Stimulated activated effector memory CD8-positive, alpha-beta T cell treated with anti-CD3 and anti-CD28 coated beads, Interleukin-12 subunit alpha, Interleukin-12 subunit beta, amount 100 ng/mL, for 72 hours (primary cell): ENCODE results near the gene STX7.
"Not testable (repeated sequence)": the region's sequence is repeated elsewhere in the genome, so short reads cannot be mapped to it uniquely, and the experiment has no call there.

Experiments
- ATAC-seq: fragments of 150-1000 bp; cut with Tn5 transposase; 2 replicates; pipeline ENCODE4 v1.10.0; 2021
- DNase-seq, 2 donors: peaks; one replicate each; pipeline ENCODE4 v3.0.0; 2021 to 2022; ENCODE audit warnings: low spot score in 2 of 2
- H3K27ac Mint-ChIP-seq: one replicate; pipeline ENCODE4 v1.8.0; 2022; ENCODE audit warnings: mild to moderate bottlenecking, mixed read lengths
- H3K36me3 Mint-ChIP-seq: one replicate; pipeline ENCODE4 v1.8.0; 2022; ENCODE audit warnings: mild to moderate bottlenecking, mixed read lengths
- H3K4me1 Mint-ChIP-seq: one replicate; pipeline ENCODE4 v1.8.0; 2022; ENCODE audit warnings: mixed read lengths
- H3K4me3 Mint-ChIP-seq: one replicate; pipeline ENCODE4 v1.8.0; 2022; ENCODE audit warnings: mild to moderate bottlenecking, mixed read lengths
- H3K9me3 Mint-ChIP-seq: one replicate; pipeline ENCODE4 v1.8.0; 2022; ENCODE audit warnings: mixed read lengths

Gene STX7

GRCh38 chr6:132512638-132513632 is at the start of gene STX7:
STX7 (minus strand) TSS chr6:132513116; CDS start chr6:132503530, 9,586 bp downstream.
- ATAC-seq (peak; percentile 97), DNase-seq (peak; percentile 80 to 93)
- Mint-ChIP-seq H3K36me3 (peaks cover 6% of the 10 kb centered on the region), H3K9me3 (no peaks in the 10 kb centered on the region), H3K27ac (peak within 1 kb of the TSS; percentile 74), H3K4me3 (peak within 1 kb of the TSS; percentile 84), H3K4me1 (peaks cover 31% of the 10 kb centered on the region)

- not testable (repeated sequence) for H3K4me3 Mint-ChIP-seq, H3K9me3 Mint-ChIP-seq, H3K4me1 Mint-ChIP-seq, H3K27ac Mint-ChIP-seq, H3K36me3 Mint-ChIP-seq, ATAC-seq, DNase-seq
Measured at GRCh38 chr6:132560087-132560486, 47.2 kb upstream of the STX7 start.

- no peak within 1 kb of the TSS for H3K27ac Mint-ChIP-seq
- H3K4me3 Mint-ChIP-seq: no peak within 1 kb of the TSS
- DNase-seq (no peak), ATAC-seq (no peak)
- no peaks in the 10 kb centered on the region for H3K36me3 Mint-ChIP-seq
- no peaks in the 10 kb centered on the region for H3K4me1 Mint-ChIP-seq
- H3K9me3 Mint-ChIP-seq: no peaks in the 10 kb centered on the region
Measured at GRCh38 chr6:132552372-132552771, 39.5 kb upstream of the STX7 start, which contains the start of gene TAAR8. TAAR8 (plus strand) TSS chr6:132552672; CDS start chr6:132552693, 21 bp downstream.

- no peaks in the 10 kb centered on the region for H3K36me3 Mint-ChIP-seq
- no peaks in the 10 kb centered on the region for H3K9me3 Mint-ChIP-seq
- H3K4me1 Mint-ChIP-seq: no peaks in the 10 kb centered on the region
- no peak overlapping the region for H3K27ac Mint-ChIP-seq
- ATAC-seq (peak; percentile 28), DNase-seq (no peak)
- H3K4me3 Mint-ChIP-seq: no peak overlapping the region
Measured at GRCh38 chr6:132551214-132551613, 38.3 kb upstream of the STX7 start.

- Mint-ChIP-seq H3K4me3 (no peak overlapping the region), H3K36me3 (no peaks in the 10 kb centered on the region), H3K27ac (no peak overlapping the region), H3K4me1 (no peaks in the 10 kb centered on the region), H3K9me3 (no peaks in the 10 kb centered on the region)
- ATAC-seq (no peak), DNase-seq (no peak)
Measured at GRCh38 chr6:132548746-132549463, 36.0 kb upstream of the STX7 start.

- Mint-ChIP-seq H3K27ac (no peak overlapping the region), H3K4me1 (no peaks in the 10 kb centered on the region), H3K9me3 (no peaks in the 10 kb centered on the region), H3K4me3 (no peak overlapping the region), H3K36me3 (no peaks in the 10 kb centered on the region)
- DNase-seq (no peak), ATAC-seq (no peak)
Measured at GRCh38 chr6:132544826-132545225, 31.9 kb upstream of the STX7 start.

GRCh38 chr6:132537977-132538376 is 25.1 kb upstream of the STX7 start, which contains the start of gene TAAR9:
TAAR9 (plus strand) TSS chr6:132538277; CDS start chr6:132538290, 13 bp downstream.
- H3K27ac Mint-ChIP-seq: no peak within 1 kb of the TSS

GRCh38 chr6:132537145-132537544 is 24.2 kb upstream of the STX7 start:
- DNase-seq (no peak), ATAC-seq (no peak)
- Mint-ChIP-seq H3K9me3 (peaks cover 3% of the 10 kb centered on the region), H3K4me1 (no peaks in the 10 kb centered on the region), H3K27ac (no peak overlapping the region), H3K36me3 (no peaks in the 10 kb centered on the region), H3K4me3 (no peak overlapping the region)

More at GRCh38 chr6:132537977-132538376, 25.1 kb upstream of the STX7 start, which contains the start of gene TAAR9:
- peaks cover 3% of the 10 kb centered on the region for H3K9me3 Mint-ChIP-seq
- ATAC-seq: no peak
- no peaks in the 10 kb centered on the region for H3K36me3 Mint-ChIP-seq
- no peak within 1 kb of the TSS for H3K4me3 Mint-ChIP-seq
- H3K4me1 Mint-ChIP-seq: no peaks in the 10 kb centered on the region
- no peak for DNase-seq

GRCh38 chr6:132534546-132534945 is 21.6 kb upstream of the STX7 start:
- H3K27ac Mint-ChIP-seq, H3K4me3 Mint-ChIP-seq, ATAC-seq, DNase-seq, H3K36me3 Mint-ChIP-seq, H3K9me3 Mint-ChIP-seq, H3K4me1 Mint-ChIP-seq: not testable (repeated sequence)

GRCh38 chr6:132530293-132530974 is 17.5 kb upstream of the STX7 start:
- peaks cover 3% of the 10 kb centered on the region for H3K9me3 Mint-ChIP-seq
- DNase-seq (peak; percentile 49 to 74), ATAC-seq (peak; percentile 70)
- H3K27ac Mint-ChIP-seq: no peak overlapping the region
- H3K4me1 Mint-ChIP-seq: no peaks in the 10 kb centered on the region
- no peak overlapping the region for H3K4me3 Mint-ChIP-seq
- H3K36me3 Mint-ChIP-seq: no peaks in the 10 kb centered on the region

- no peaks in the 10 kb centered on the region for H3K36me3 Mint-ChIP-seq
- no peaks in the 10 kb centered on the region for H3K4me1 Mint-ChIP-seq
- no peak overlapping the region for H3K4me3 Mint-ChIP-seq
- no peak overlapping the region for H3K27ac Mint-ChIP-seq
- no peak for DNase-seq
- H3K9me3 Mint-ChIP-seq: no peaks in the 10 kb centered on the region
- no peak for ATAC-seq
Measured at GRCh38 chr6:132527791-132528190, 14.9 kb upstream of the STX7 start.

GRCh38 chr6:132526461-132526860 is 13.5 kb upstream of the STX7 start:
- Mint-ChIP-seq H3K4me3 (no peak overlapping the region), H3K4me1 (no peaks in the 10 kb centered on the region), H3K9me3 (no peaks in the 10 kb centered on the region), H3K27ac (no peak overlapping the region), H3K36me3 (no peaks in the 10 kb centered on the region)
- no peak for DNase-seq
- ATAC-seq: no peak

- Mint-ChIP-seq H3K36me3 (no peaks in the 10 kb centered on the region), H3K4me1 (no peaks in the 10 kb centered on the region), H3K4me3 (no peak overlapping the region), H3K27ac (no peak overlapping the region), H3K9me3 (no peaks in the 10 kb centered on the region)
- DNase-seq (no peak), ATAC-seq (no peak)
Measured at GRCh38 chr6:132525866-132526265, 12.9 kb upstream of the STX7 start.

- no peaks in the 10 kb centered on the region for H3K9me3 Mint-ChIP-seq
- no peaks in the 10 kb centered on the region for H3K36me3 Mint-ChIP-seq
- DNase-seq: no peak
- H3K4me1 Mint-ChIP-seq: no peaks in the 10 kb centered on the region
- no peak overlapping the region for H3K4me3 Mint-ChIP-seq
- ATAC-seq: no peak
- H3K27ac Mint-ChIP-seq: no peak overlapping the region
Measured at GRCh38 chr6:132524646-132525045, 11.7 kb upstream of the STX7 start.

- Mint-ChIP-seq H3K27ac (no peak overlapping the region), H3K4me3 (no peak overlapping the region), H3K36me3 (no peaks in the 10 kb centered on the region), H3K4me1 (no peaks in the 10 kb centered on the region), H3K9me3 (no peaks in the 10 kb centered on the region)
- ATAC-seq (no peak), DNase-seq (no peak)
Measured at GRCh38 chr6:132520953-132521352, 8.0 kb upstream of the STX7 start.
